ENCODE results near the gene NKX2-2.

- TF ChIP-seq CTCF (conservative IDR thresholded peaks at IDR 0.05; ENCODE audit: low read depth, low read length) (0 out of 2 replicates have a peak, but pooled peaks have one; percentile 6), EZH2 (IDR thresholded peaks at IDR 0.05; ENCODE audit: borderline replicate concordance, low read depth, low read length, poor library complexity, severe bottlenecking) (no peak)
Observed at GRCh38 chr20:21521596-21522480, 8.0 kb upstream of the NKX2-2 start.
